HG02840 (cell line): ENCODE results near the gene LRRN3.

ENCODE experiments used
- ATAC-seq: cut with Tn5 transposase; IDR thresholded peaks from one replicate; pipeline ENCODE4 v1.9.1; 2021; ENCODE audit warnings: mild to moderate bottlenecking, moderate library complexity, moderate number of reproducible peaks; ENCODE audit not compliant: unreplicated experiment, low FRiP score

The LRRN3 gene

GRCh38 chr7:111159426-111159825 is 68.5 kb downstream of the LRRN3 start:
- ATAC-seq = no peak

- no peak for ATAC-seq
Measured at GRCh38 chr7:111160297-111160696, 69.4 kb downstream of the LRRN3 start.

GRCh38 chr7:111162692-111163091 is 71.8 kb downstream of the LRRN3 start:
- no peak for ATAC-seq

- no peak for ATAC-seq
Measured at GRCh38 chr7:111164442-111164841, 73.5 kb downstream of the LRRN3 start.

- ATAC-seq = no peak
Measured at GRCh38 chr7:111168182-111168581, 77.3 kb downstream of the LRRN3 start.

GRCh38 chr7:111172564-111173257 is 81.8 kb downstream of the LRRN3 start:
- ATAC-seq = no peak

GRCh38 chr7:111173528-111173927 is 82.6 kb downstream of the LRRN3 start:
- no peak for ATAC-seq

- no peak for ATAC-seq
Measured at GRCh38 chr7:111173990-111174389, 83.1 kb downstream of the LRRN3 start.

GRCh38 chr7:111174510-111174909 is 83.6 kb downstream of the LRRN3 start:
- no peak for ATAC-seq
